Endothelial cell of umbilical vein (primary cell): ENCODE measurements around the gene GPR158. TPM values are rescaled to one million over a fixed set of nuclear protein-coding genes. Genes with fewer than 3 reads are reported as not detected.

ENCODE experiments used
- BruUV-seq: library from RNA; stranded (reverse); fragments of 400-500 nt; replicated peaks from 2 replicates; lab custom pipeline; 2021; lab: Mats Ljungman, UMichigan
- CTCF ChIA-PET: fragments of 300-600, 350-600 bp; sonication (Branson Sonifier 250); formaldehyde crosslinking; loops from one replicate; lab custom pipeline; 2021; ENCODE audit warnings: antibody characterized with exemption, inconsistent platforms; lab: Charles Lee
- POLR2A ChIA-PET: fragments of 300-600, 350-600 bp; sonication (Branson Sonifier 250); formaldehyde crosslinking; loops from one replicate; lab custom pipeline; 2021; ENCODE audit warnings: antibody characterized with exemption, inconsistent platforms; lab: Charles Lee
- DNase-seq: peaks from one replicate; pipeline ENCODE4 v3.0.0-alpha.2; 2011; ENCODE audit warnings: low read depth, low spot score
- FAIRE-seq: peaks from 2 replicates; lab custom pipeline; 2011; peaks lifted over from hg19 to GRCh38; lab: Jason Lieb, UNC
- H2AFZ ChIP-seq: 2 replicates; pipeline ENCODE4 v1.6.0; 2012; ENCODE audit warnings: low read depth, low read length, control low read depth, inconsistent platforms
- H3K27ac ChIP-seq: 2 replicates; pipeline ENCODE4 v1.5.1; 2011; ENCODE audit warnings: low read depth, mild to moderate bottlenecking, control low read depth, low read length, moderate library complexity; ENCODE audit not compliant: insufficient read depth
- H3K27me3 ChIP-seq, 2 experiments: 2 replicates each; pipeline versions ENCODE4 v1.6.0 to v1.6.1; 2011; ENCODE audit warnings: low read length in 2 of 2, mixed read lengths in 1 of 2; ENCODE audit not compliant: control insufficient read depth in 2 of 2, insufficient read depth in 2 of 2
- H3K36me3 ChIP-seq, 2 experiments: 2 replicates in 1 of 2; 3 replicates in 1 of 2; pipeline ENCODE4 v1.5.1; 2011; ENCODE audit warnings: low read length in 2 of 2, mild to moderate bottlenecking in 1 of 2, moderate library complexity in 1 of 2; ENCODE audit not compliant: control insufficient read depth in 2 of 2, insufficient read depth in 2 of 2; ENCODE audit errors: extremely low read depth in 1 of 2
- H3K4me1 ChIP-seq: 3 replicates; pipeline ENCODE4 v1.5.1; 2011; ENCODE audit warnings: mild to moderate bottlenecking, low read length; ENCODE audit not compliant: control insufficient read depth, insufficient read depth; ENCODE audit errors: extremely low read depth
- H3K4me2 ChIP-seq: 2 replicates; pipeline ENCODE4 v1.6.1; 2011; ENCODE audit warnings: low read length, control low read depth, mixed read lengths; ENCODE audit not compliant: insufficient read depth
- H3K4me3 ChIP-seq, 3 experiments: fragments of 200-600 bp in 1 of 3; sonication (generic), shearing (Covaris generic) in 1 of 3; replicated peaks in 1 of 3; 2 replicates each; pipeline ENCODE4 v1.5.1; 2011 to 2016; ENCODE audit warnings: control low read depth in 3 of 3, low read length in 3 of 3, mild to moderate bottlenecking in 2 of 3, inconsistent platforms in 1 of 3, low read depth in 1 of 3, moderate library complexity in 1 of 3; ENCODE audit not compliant: insufficient read depth in 1 of 3
- H3K79me2 ChIP-seq: 2 replicates; pipeline ENCODE4 v1.6.0; 2012; ENCODE audit warnings: low read length, inconsistent platforms; ENCODE audit not compliant: control insufficient read depth, insufficient read depth
- H3K9ac ChIP-seq: replicated peaks from 2 replicates; pipeline ENCODE3; 2011; ENCODE audit warnings: low read length, control low read depth; ENCODE audit not compliant: insufficient read depth; ENCODE audit errors: extremely low read depth
- H3K9me1 ChIP-seq: replicated peaks from 3 replicates; pipeline ENCODE4 v1.6.0; 2011; ENCODE audit warnings: mild to moderate bottlenecking, low read length; ENCODE audit not compliant: control insufficient read depth, insufficient read depth; ENCODE audit errors: extremely low read depth
- H3K9me3 ChIP-seq: replicated peaks from 2 replicates; pipeline ENCODE4 v1.5.1; 2012; ENCODE audit warnings: low read length, inconsistent platforms; ENCODE audit not compliant: control insufficient read depth, insufficient read depth
- H4K20me1 ChIP-seq: replicated peaks from 2 replicates; pipeline ENCODE3; 2011; ENCODE audit warnings: mild to moderate bottlenecking, low read length; ENCODE audit not compliant: control insufficient read depth, insufficient read depth; ENCODE audit errors: extremely low read depth
- CTCF ChIP-seq, 2 donors: IDR thresholded peaks; 1 replicate in 1 of 2; 2 replicates in 1 of 2; pipeline ENCODE4 v1.5.1; 2011; ENCODE audit warnings: low read length in 2 of 2, mild to moderate bottlenecking in 2 of 2, moderate library complexity in 2 of 2, control low read depth in 1 of 2, inconsistent platforms in 1 of 2, low read depth in 1 of 2; ENCODE audit not compliant: insufficient read depth in 1 of 2; ENCODE audit errors: extremely low read depth in 1 of 2
- EZH2 ChIP-seq: IDR thresholded peaks from 2 replicates; pipeline ENCODE4 v1.6.1; 2012; ENCODE audit warnings: borderline replicate concordance, low read depth, mild to moderate bottlenecking, moderate library complexity, low read length, inconsistent platforms; ENCODE audit not compliant: severe bottlenecking
- FOS ChIP-seq: IDR thresholded peaks from 2 replicates; pipeline ENCODE4 v1.6.1; 2011; ENCODE audit warnings: mild to moderate bottlenecking, low read length, moderate library complexity, borderline replicate concordance; ENCODE audit not compliant: insufficient read depth
- GATA2 ChIP-seq: IDR thresholded peaks from 2 replicates; pipeline ENCODE4 v1.7.0; 2011; ENCODE audit warnings: low read depth, mild to moderate bottlenecking, moderate library complexity, mixed read lengths, low read length; ENCODE audit not compliant: insufficient read length, insufficient read depth
- JUN ChIP-seq: IDR thresholded peaks from 2 replicates; pipeline ENCODE4 v1.6.1; 2011; ENCODE audit warnings: borderline replicate concordance, low read depth; ENCODE audit not compliant: insufficient read length, insufficient read depth
- MYC ChIP-seq: IDR thresholded peaks from one replicate; pipeline ENCODE4 v1.6.1; 2011; ENCODE audit warnings: mild to moderate bottlenecking, low read depth, low read length
- POLR2A ChIP-seq: IDR thresholded peaks from 2 replicates; pipeline ENCODE4 v1.6.1; 2012; ENCODE audit warnings: low read depth, mild to moderate bottlenecking, control low read depth, low read length
- POLR2AphosphoS5 ChIP-seq: IDR thresholded peaks from 2 replicates; pipeline ENCODE4 v1.6.1; 2012; ENCODE audit warnings: low read depth, mild to moderate bottlenecking, control low read depth, low read length, moderate library complexity; ENCODE audit not compliant: insufficient read depth
- dilution Hi-C: fragments of 300-500 bp; cut with MboI; formaldehyde crosslinking; loops from one replicate; pipeline ENCODE4 v1.15.0; 2019; ENCODE audit warnings: low sequenced_read_pairs; ENCODE audit not compliant: extremely low pct_ligation_motif_present
- intact Hi-C: fragments of 100-400 bp; cut with micrococcal nuclease; formaldehyde crosslinking; loops from one replicate; pipeline ENCODE4 v1.10.0; 2022
- polyA plus RNA-seq, 4 experiments: library from polyadenylated mRNA; depleted of rRNA in 3 of 4; stranded (reverse) in 3 of 4; unstranded in 1 of 4; fragments of >200 nt; gene quantifications; 2 replicates each; pipeline versions ENCODE4 v1.2.1 to v1.2.3, GENCODE V29; 2011 to 2012; ENCODE audit warnings: missing spikeins in 1 of 4
- total RNA-seq: library from RNA; stranded (reverse); gene quantifications from 2 replicates; pipeline ENCODE4 v1.2.3, GENCODE V29; 2021
- TF ChIP-seq, protein P1 (sequence below): IDR thresholded peaks from 2 replicates; pipeline ENCODE4 v1.6.1; 2011; ENCODE audit not compliant: insufficient read depth, insufficient read length

Gene GPR158
- total and polyA plus RNA-seq, 2 donors (not counting 3 experiments of a cell fraction or from before 2014, with no cell fraction given) = not detected

- intact Hi-C loops = no loop called here
- H3K27ac ChIP-seq = no peak overlapping the region
- POLR2A ChIA-PET = no interaction called here
- no peak for FAIRE-seq
- dilution Hi-C loops = no loop called here
- H3K4me3 ChIP-seq = no peak overlapping the region
- no peaks in the 10 kb centered on the region for H4K20me1 ChIP-seq
- no peak overlapping the region for H3K4me2 ChIP-seq
- H3K79me2 ChIP-seq = no peaks in the 10 kb centered on the region
- no peak overlapping the region for H2AFZ ChIP-seq
- DNase-seq = no peak
- no TSS peak for BruUV-seq
- H3K9ac ChIP-seq = no peak overlapping the region
- H3K9me3 ChIP-seq = peaks cover 2% of the 10 kb centered on the region
- H3K36me3 ChIP-seq = no peaks in the 10 kb centered on the region
- H3K27me3 ChIP-seq = no peaks in the 10 kb centered on the region
- CTCF ChIA-PET = interaction anchor here (0.9 kb wide), 1 partner anchor 11 kb away, joined by 3 read pairs; no protein-coding TSS in a partner anchor
- no peaks in the 10 kb centered on the region for H3K9me1 ChIP-seq
- TF ChIP-seq CTCF (IDR thresholded peaks at IDR 0.05; ENCODE audit: extremely low read depth in 1 of 2, insufficient read depth in 1 of 2, low read depth in 1 of 2, low read length in 2 of 2) (no peak), EZH2 (no peak), POLR2AphosphoS5 (no peak), GATA2 (no peak), JUN (no peak), POLR2A (no peak), MYC (no peak), FOS (no peak)
- TF ChIP-seq, protein P1, sequence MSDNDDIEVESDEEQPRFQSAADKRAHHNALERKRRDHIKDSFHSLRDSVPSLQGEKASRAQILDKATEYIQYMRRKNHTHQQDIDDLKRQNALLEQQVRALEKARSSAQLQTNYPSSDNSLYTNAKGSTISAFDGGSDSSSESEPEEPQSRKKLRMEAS = no peak
- H3K4me1 ChIP-seq = no peaks in the 10 kb centered on the region
These were observed 105.8 kb downstream of the GPR158 start for GRCh38 chr10:25280573-25280972.
